ENCODE data around the gene RPS6KA6.

The RPS6KA6 gene

DNA sequence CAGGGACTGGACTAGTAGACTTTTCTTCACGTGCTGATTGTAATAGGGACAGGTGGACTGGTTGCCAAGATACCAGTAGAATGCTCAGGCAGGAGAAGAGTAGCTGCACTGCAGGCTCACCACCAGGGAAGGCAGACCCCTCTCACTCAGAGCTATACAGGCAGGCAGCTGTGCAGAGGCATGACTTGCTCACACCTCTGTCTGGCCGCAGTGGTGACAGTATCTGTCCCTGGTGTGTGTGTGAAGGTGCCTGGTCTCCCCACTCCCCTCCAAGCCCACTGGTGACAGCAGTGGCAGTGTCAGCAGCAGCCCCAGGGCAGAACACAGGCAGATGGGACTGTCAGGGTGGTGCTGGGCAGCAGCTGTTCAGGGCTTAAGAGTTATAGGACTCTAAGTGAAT, 140.7 kb downstream of the RPS6KA6 start:
- Histone ChIP-seq H3K27me3 (peaks cover 31% of the 10 kb centered on the region), H3K27ac (no peak overlapping the region), H4K20me1 (no peaks in the 10 kb centered on the region; the same call in 1 of the 2 replicates), H3K4me2 (no peak overlapping the region), H3K9ac (no peak overlapping the region), H3K4me1 (peaks cover 4% of the 10 kb centered on the region; the same call in 1 of the 2 replicates), H3K4me3 (no peak overlapping the region), H3K9me3 (no peaks in the 10 kb centered on the region), H3K36me3 (no peaks in the 10 kb centered on the region)
- no peak for TF ChIP-seq Cebpa-rat (IDR thresholded peaks at IDR 0.05)

GRCh38 chrX:84046403-84046984, 141.5 kb downstream of the RPS6KA6 start:
- no peaks in the 10 kb centered on the region for H3K36me3 ChIP-seq
- TF ChIP-seq Cebpa-rat (IDR thresholded peaks at IDR 0.05): no peak
- peaks cover 4% of the 10 kb centered on the region; the same call in 1 of the 2 replicates for H3K4me1 ChIP-seq
- H3K4me3 ChIP-seq: no peak overlapping the region
- no peaks in the 10 kb centered on the region; the same call in 1 of the 2 replicates for H4K20me1 ChIP-seq
- H3K9ac ChIP-seq: no peak overlapping the region
- no peak overlapping the region for H3K27ac ChIP-seq
- peaks cover 34% of the 10 kb centered on the region for H3K27me3 ChIP-seq
- no peaks in the 10 kb centered on the region for H3K9me3 ChIP-seq
- no peak overlapping the region for H3K4me2 ChIP-seq

- TF ChIP-seq Cebpa-rat (IDR thresholded peaks at IDR 0.05): no peak
- H4K20me1 ChIP-seq: no peaks in the 10 kb centered on the region; the same call in 1 of the 2 replicates
- H3K9me3 ChIP-seq: peaks cover 17% of the 10 kb centered on the region
- H3K4me3 ChIP-seq: no peak overlapping the region
- peaks cover 4% of the 10 kb centered on the region; the same call in 1 of the 2 replicates for H3K4me1 ChIP-seq
- H3K4me2 ChIP-seq: no peak overlapping the region
- H3K36me3 ChIP-seq: no peaks in the 10 kb centered on the region
- no peak overlapping the region for H3K27ac ChIP-seq
- peaks cover 46% of the 10 kb centered on the region for H3K27me3 ChIP-seq
- no peak overlapping the region for H3K9ac ChIP-seq
These were observed 143.9 kb downstream of the RPS6KA6 start for GRCh38 chrX:84044051-84044450.

Data from BLaER1 (cell line).